Stimulated activated CD8-positive, alpha-beta memory T cell treated with anti-CD3 and anti-CD28 coated beads, Interleukin-4, amount 100 ng/mL, for 4 hours (primary cell): Measurements from ENCODE around the gene OR13C4.
"Not testable (repeated sequence)": the region's sequence is repeated elsewhere in the genome, so short reads cannot be mapped to it uniquely, and the experiment has no call there.

ENCODE experiments used
- DNase-seq, 2 donors: peaks; one replicate each; pipeline ENCODE4 v3.0.0-alpha.2; 2020; ENCODE audit warnings: low read depth in 2 of 2, low spot score in 1 of 2

Gene OR13C4

GRCh38 chr9:104527109-104527508 lies at the start of gene OR13C4:
OR13C4 (minus strand) TSS chr9:104527209; CDS start chr9:104527209, 0 bp downstream.
- DNase-seq, result no peak

GRCh38 chr9:104575456-104575855 lies 48.4 kb upstream of the OR13C4 start:
- no peak for DNase-seq

- no peak for DNase-seq
Observed at GRCh38 chr9:104572612-104573011, 45.6 kb upstream of the OR13C4 start.

GRCh38 chr9:104568868-104569267 lies 41.9 kb upstream of the OR13C4 start, which contains the start of gene OR13C8:
OR13C8 (plus strand) TSS chr9:104569168; CDS start chr9:104569168, 0 bp downstream.
- no peak for DNase-seq

- no peak for DNase-seq
Observed at GRCh38 chr9:104564358-104564757, 37.3 kb upstream of the OR13C4 start.

GRCh38 chr9:104556830-104557634 lies 30.0 kb upstream of the OR13C4 start:
- no peak for DNase-seq

GRCh38 chr9:104555521-104555920 lies 28.5 kb upstream of the OR13C4 start:
- no peak for DNase-seq

- no peak for DNase-seq
Observed at GRCh38 chr9:104553261-104553660, 26.3 kb upstream of the OR13C4 start.

- DNase-seq, result no peak
Observed at GRCh38 chr9:104544644-104545043, 17.6 kb upstream of the OR13C4 start.

- DNase-seq, result no peak
Observed at GRCh38 chr9:104539275-104539674, 12.3 kb upstream of the OR13C4 start.

GRCh38 chr9:104536756-104537155 lies 9.7 kb upstream of the OR13C4 start, which contains the start of gene OR13C3:
OR13C3 (minus strand) TSS chr9:104536856; CDS start chr9:104536723, 133 bp downstream.
- no peak for DNase-seq

GRCh38 chr9:104520241-104520640 lies 6.8 kb downstream of the OR13C4 start:
- not testable (repeated sequence) for DNase-seq

- DNase-seq, result no peak
Observed at GRCh38 chr9:104514901-104515300, 12.1 kb downstream of the OR13C4 start.

GRCh38 chr9:104506565-104506964 lies 20.4 kb downstream of the OR13C4 start:
- no peak for DNase-seq

- no peak for DNase-seq
Observed at GRCh38 chr9:104503963-104504362, 23.0 kb downstream of the OR13C4 start, which contains the start of gene OR13F1. OR13F1 (plus strand) TSS chr9:104504263; CDS start chr9:104504263, 0 bp downstream.

- no peak for DNase-seq
Observed at GRCh38 chr9:104503440-104503839, 23.6 kb downstream of the OR13C4 start.

- DNase-seq, result no peak
Observed at GRCh38 chr9:104494808-104495207, 32.2 kb downstream of the OR13C4 start.

GRCh38 chr9:104485014-104485413 lies 42.0 kb downstream of the OR13C4 start:
- DNase-seq, result no peak

GRCh38 chr9:104482921-104483570 lies 44.0 kb downstream of the OR13C4 start:
- DNase-seq, result no peak
